Fibroblast of peridontal ligament (primary cell): Measurements from ENCODE around the gene CCDC12.
A peak's percentile ranks its signal among the peaks of the same experiment; 100 is the strongest.
"Not testable (repeated sequence)": the region's sequence is repeated elsewhere in the genome, so short reads cannot be mapped to it uniquely, and the experiment has no call there.

ENCODE experiments used
- DNase-seq: peaks from one replicate; pipeline ENCODE4 v3.0.0-alpha.2; 2010; ENCODE audit errors: extremely low read depth

The CCDC12 gene

DNA sequence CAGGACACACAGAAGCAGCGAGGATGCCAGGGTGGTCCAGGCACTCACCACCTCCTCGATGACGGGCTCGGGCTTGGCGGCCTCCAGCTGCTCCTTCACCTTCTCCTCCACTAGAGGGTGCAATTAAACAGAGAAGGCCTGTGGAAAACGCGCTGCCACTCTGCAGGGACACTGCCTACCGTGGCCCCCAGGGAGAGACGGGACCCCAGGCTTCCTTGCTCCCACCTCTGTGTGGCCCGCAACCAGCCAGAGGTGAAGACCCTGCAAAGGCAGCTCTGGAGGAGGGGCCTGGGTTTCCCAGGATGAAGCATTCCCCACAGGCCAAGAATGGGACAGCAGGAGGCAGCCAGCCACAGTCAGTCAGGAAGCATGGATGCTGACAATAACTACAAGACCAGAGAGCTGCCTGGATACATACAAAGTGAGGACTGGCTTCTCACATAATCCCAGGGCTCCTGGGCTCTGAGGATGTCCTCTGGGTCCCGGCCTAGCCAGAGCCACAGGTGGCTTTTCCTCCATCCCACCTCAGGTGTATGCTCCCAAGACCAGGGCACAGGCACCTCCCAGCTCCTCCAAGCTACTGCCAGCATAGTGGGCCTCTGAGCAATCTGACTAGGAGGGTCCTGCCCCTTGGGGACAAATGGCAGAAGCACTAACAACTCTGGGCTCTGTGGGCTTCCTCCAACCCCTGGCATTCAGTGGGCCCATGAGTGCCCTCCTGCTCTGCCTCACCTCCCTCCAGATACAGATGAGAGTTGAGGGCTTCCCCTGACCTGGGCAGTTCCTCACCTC, 52.8 kb downstream of the CCDC12 start:
- DNase-seq, result peak; percentile 25

DNA sequence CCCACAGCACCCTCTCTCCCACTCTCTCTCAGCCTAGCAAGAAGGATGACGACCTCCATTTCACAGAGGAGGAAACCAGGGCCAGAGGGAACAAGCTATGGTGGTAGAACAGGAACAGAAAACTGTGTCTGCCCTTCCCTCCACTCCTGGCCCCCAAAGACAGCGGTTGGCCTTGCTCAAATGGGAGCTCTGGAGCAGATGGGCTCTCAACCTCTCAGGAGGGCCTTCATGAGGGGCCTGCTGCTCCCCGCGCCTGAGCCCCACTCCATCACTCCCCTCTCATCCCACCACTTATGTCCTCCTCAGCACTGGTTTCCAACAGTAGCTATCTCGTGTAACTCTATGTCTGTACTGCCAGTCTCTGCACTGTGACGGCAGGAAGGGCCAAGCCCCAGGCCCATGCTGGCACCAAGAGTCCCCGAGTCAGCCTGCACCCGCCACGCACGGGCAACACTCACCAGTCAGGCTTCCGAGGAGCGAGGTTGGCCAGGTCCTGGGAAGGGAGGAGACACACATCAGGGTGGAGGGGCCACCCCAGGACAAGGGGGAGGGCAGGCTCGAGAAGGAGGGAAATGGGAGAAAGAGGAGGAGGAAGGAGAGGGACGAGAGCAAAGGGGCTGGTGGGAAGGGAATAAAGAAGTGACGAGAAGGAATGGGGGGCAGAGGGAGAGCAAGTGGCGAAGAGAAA, 53.5 kb downstream of the CCDC12 start:
- DNase-seq, result no peak

GRCh38 chr3:46922426-46922825, 54.1 kb downstream of the CCDC12 start:
- no peak for DNase-seq

GRCh38 chr3:46921871-46922271, 54.7 kb downstream of the CCDC12 start:
- DNase-seq, result no peak

DNA sequence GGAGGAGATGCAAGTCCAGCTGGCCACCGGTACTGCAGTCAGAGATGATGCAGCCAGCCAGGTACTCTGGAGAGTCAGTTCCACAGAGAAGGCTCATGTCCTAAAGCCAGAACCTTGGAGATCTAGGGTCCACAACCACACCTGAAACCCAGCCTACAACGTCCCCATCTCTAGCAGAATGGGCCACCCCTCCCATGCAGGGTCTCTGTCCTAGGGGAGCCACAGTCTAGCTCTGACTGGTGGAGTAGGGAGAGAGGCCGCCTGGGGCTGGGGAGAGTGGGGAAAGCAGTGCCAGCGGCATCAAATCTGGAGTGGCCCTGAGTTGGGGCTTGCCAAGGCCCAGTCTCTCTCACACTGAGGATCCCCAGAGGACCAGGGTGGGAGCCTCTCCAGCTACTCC, 55.5 kb downstream of the CCDC12 start:
- DNase-seq, result no peak

DNA sequence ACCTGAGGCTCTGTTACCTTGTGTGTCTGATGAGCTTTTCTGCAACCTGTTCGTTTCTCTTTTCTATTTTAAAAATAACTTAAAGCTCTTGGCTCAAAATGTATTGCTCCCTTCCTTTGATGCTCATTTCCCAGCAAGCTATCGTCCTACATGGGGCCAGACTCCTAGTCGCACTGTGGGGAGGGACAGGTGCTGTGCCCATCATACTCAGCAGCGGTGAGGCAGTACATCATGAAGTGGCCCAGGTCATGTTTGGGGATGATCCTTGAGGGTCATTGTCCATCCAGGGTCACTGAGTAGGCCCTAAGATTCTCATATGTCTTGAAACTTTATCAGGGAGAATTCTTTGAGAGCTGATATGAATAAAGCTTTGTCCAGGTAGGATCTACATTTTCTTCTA, 57.9 kb downstream of the CCDC12 start:
- DNase-seq, result no peak

- DNase-seq, result no peak
These were observed 58.3 kb downstream of the CCDC12 start for GRCh38 chr3:46918202-46918601.

DNA sequence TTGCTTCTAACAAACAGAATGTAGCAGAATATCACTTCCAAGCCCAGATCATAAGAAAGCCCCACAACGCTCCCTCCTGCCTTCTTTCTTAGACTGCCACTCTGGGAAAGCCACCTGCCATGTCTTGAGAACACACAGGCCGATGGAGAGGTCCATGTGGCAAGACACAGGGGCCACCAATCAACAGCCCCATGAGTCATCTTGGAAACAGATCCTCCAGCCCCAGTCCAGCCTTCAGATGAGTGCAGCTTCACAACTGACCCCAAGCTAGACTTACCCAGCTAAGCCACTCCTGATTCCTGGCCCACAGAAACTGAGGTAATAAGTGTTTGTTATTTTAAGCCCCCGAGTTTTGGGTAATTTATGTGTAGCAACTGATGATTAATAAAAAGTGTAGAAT, 59.3 kb downstream of the CCDC12 start:
- no peak for DNase-seq

- DNase-seq, result no peak
These were observed 59.7 kb downstream of the CCDC12 start for GRCh38 chr3:46916799-46917198.

DNA sequence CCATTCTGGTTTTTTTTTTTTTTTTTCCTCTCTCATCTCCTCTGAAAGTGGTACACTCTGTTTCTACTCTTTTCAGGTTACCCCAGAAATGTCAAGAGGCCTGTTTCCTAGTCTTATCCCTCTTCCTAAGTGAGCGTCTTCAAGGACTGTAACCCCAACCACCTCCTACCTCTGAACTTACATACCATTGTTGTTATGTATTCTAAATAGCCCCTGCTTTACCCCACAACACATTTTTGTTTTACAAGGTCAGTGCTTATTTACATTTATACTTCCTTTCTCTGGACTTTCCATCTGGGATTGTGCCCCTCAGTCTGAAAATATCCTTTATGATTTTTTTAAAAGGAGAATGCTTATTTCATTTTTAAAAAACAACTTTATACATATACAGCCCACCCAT, 60.3 kb downstream of the CCDC12 start:
- no peak for DNase-seq

DNA sequence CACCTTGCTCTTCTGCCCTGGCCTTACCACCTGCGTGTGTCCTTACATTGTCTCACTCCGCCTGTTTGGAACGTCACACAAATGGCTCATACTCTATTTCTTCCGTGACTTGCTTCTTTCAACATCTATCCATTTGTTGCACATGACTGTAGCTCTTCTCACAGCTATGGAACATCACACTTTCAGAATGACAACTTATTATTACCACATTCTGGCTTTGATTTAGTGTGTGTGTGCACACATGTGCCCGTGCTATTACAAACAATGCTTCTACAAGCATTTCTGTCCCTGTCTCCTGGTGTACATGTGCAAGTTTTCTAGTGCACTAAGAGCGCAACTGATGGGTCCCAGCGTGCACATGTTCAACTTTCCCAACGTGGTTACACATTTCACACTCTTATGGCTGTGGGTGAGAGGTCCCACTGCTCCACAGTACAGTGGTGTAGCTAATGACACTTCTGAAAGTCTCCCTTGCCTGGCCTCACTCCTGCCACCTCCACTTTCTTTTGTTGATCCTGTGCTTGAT, 61.2 kb downstream of the CCDC12 start:
- DNase-seq, result no peak

- no peak for DNase-seq
These were observed 61.7 kb downstream of the CCDC12 start for GRCh38 chr3:46914849-46915248.

GRCh38 chr3:46913644-46914043, 62.9 kb downstream of the CCDC12 start:
- no peak for DNase-seq

DNA sequence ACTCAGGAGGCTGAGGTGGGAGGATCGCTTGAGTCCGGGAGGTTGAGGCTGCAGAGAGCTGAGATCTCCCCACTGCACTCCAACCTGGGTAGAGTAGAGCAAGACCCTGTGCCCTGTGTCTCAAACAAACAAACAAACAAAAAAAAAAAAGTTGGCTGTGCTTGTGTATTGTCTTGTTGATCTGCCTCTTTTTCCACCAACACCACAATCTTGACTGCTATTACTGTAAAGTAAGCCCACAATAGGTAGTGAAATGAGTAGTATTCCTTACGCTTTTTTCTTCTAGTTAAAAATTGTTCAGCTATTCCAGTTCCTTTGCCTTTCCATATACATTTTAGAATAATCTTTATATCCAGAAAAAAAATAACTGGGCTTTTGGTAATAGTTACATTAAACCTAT, 63.6 kb downstream of the CCDC12 start:
- DNase-seq, result no peak

DNA sequence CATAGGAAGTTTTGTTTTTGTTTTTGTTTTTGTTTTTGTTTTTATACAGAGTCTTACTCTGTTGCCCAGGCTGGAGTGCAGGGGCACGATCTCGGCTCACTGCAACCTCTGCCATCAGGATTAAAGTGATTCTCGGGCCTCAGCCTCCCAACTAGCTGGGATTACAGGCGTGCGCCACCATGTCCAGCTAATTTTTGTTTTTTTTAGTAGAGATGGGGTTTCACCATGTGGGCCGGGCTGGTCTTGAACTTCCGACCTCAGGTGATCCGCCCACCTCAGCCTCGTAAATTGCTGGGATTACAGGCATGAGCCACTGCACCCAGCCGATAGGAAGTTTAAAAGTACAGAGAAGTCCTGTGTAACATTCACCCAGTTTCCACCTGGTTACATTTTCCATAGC, 65.6 kb downstream of the CCDC12 start:
- not testable (repeated sequence) for DNase-seq

- DNase-seq, result no peak
These were observed 66.3 kb downstream of the CCDC12 start for GRCh38 chr3:46910166-46910760.

GRCh38 chr3:46909535-46910161, 66.9 kb downstream of the CCDC12 start:
- DNase-seq, result peak; percentile 77

- DNase-seq, result no peak
These were observed 67.5 kb downstream of the CCDC12 start for GRCh38 chr3:46908986-46909534.

GRCh38 chr3:46908294-46908985, 68.1 kb downstream of the CCDC12 start:
- peak; percentile 83 for DNase-seq

GRCh38 chr3:46907960-46908293, 68.6 kb downstream of the CCDC12 start:
- no peak for DNase-seq

GRCh38 chr3:46907271-46907670, 69.3 kb downstream of the CCDC12 start:
- DNase-seq, result no peak
